ENCODE results near the gene DNAH8. TPM values are rescaled to one million over a fixed set of nuclear protein-coding genes. Genes with fewer than 3 reads are reported as not detected.
"Not testable (repeated sequence)": the region's sequence is repeated elsewhere in the genome, so short reads cannot be mapped to it uniquely, and the experiment has no call there.

The DNAH8 gene
- polyA plus RNA-seq, 3 donors, result under 0.01 TPM; not detected in 2

- WGBS, 3 donors, result 90 to 93% (median 92%) methylated on average over 3 of the region's 3 CpGs
- H3K27ac ChIP-seq (ENCODE audit: low read depth, low read length), result no peak overlapping the region
These were observed 17.3 kb upstream of the DNAH8 start for GRCh38 chr6:38697846-38698245.

GRCh38 chr6:38699702-38700101, 15.4 kb upstream of the DNAH8 start:
- H3K27ac ChIP-seq (ENCODE audit: low read depth, low read length), result not testable (repeated sequence)
- WGBS, 3 donors, result 92 to 96% (median 96%) methylated on average over 3 of the region's 3 CpGs

- 77 to 98% (median 84%) methylated on average over 3 of the region's 3 CpGs for WGBS, 3 donors
- H3K27ac ChIP-seq (ENCODE audit: low read depth, low read length), result no peak overlapping the region
These were observed 13.6 kb upstream of the DNAH8 start for GRCh38 chr6:38701551-38701950.

DNA sequence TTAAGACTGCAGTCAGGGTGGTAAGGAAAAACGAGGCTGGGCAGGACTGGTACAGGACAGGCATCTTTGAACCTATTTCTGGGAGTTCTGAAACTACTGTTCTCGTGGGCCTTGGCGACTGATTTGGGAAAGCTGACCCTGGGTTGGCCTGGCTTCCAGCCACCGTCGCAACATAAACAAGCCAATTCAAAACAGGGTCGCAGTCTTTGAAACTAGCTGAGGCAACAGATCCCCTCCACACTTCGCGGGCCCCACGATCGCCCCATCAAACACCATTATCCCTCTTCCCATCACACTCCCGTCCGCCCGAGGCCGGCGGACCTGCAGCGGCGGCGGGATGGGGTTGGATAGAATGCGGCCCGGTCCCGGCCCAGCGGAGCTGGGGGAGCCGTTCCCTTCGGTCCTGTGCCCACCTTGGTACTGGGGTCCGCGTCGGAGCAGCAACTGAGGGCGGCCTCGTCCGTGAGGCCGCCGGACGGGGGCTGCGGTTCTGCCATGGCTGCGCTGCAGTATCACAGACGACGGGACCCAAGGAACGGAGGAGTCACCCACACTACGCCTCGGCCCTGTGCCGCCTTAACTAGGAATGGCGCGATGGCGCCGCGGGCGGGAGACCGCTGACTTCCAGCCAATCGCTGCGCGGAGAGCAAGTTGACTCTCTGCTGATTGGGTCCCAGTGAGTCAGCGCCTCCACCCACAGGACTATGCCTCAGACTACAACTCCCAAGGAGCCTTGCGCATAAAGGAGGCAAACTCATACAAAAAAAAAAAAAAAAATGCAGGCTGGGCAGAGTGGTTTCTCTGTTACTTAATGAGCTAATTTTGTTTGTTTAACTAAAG, 12.3 kb upstream of the DNAH8 start, which contains the start of gene GLO1:
TSS of gene GLO1 (minus strand) at position 588 of the 840 bp plus-strand sequence. CDS start at position 497, 91 bp downstream.
- WGBS, 3 donors, result 0 to 1% (median 0%) methylated on average over 53 of the region's 53 CpGs

GRCh38 chr6:38703949-38704590, 11.0 kb upstream of the DNAH8 start:
- 71 to 83% (median 74%) methylated on average over 5 of the region's 5 CpGs for WGBS, 3 donors
- H3K27ac ChIP-seq (ENCODE audit: low read depth, low read length), result no peak overlapping the region

More for the DNA sequence above, 12.3 kb upstream of the DNAH8 start, which contains the start of gene GLO1:
- H3K27ac ChIP-seq (ENCODE audit: low read depth, low read length), result no peak within 1 kb of the TSS

- WGBS, 3 donors, result 65 to 82% (median 81%) methylated on average over 2 of the region's 2 CpGs
- H3K27ac ChIP-seq (ENCODE audit: low read depth, low read length), result no peak overlapping the region
These were observed 9.2 kb upstream of the DNAH8 start for GRCh38 chr6:38705924-38706323.

DNA sequence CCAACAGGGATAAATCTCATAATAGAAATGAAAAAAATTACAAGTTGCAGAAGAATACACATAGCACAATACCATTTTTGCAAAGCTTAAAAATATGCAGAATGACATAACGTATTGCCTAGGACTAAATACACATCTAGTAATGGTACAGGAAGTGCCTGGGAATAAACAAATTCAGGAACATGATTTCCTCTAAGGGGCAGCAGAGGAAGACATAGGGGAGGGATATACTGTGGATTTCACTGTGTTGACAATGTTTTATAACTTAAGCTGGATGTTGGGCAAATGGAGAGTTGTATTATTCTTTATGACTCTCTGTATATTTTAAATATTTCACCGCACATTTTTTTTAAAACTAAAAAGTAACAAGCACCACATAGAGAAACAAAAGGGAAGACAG, 6.6 kb upstream of the DNAH8 start:
- H3K27ac ChIP-seq (ENCODE audit: low read depth, low read length), result no peak overlapping the region
- WGBS, 3 donors, result 39 to 65% (median 52%) methylated on average over 2 of the region's 2 CpGs

- no peak overlapping the region for H3K27ac ChIP-seq (ENCODE audit: low read depth, low read length)
- 52 to 58% (median 53%) methylated on average over 6 of the region's 6 CpGs for WGBS, 3 donors
These were observed 1.3 kb upstream of the DNAH8 start for GRCh38 chr6:38713812-38714211.

DNA sequence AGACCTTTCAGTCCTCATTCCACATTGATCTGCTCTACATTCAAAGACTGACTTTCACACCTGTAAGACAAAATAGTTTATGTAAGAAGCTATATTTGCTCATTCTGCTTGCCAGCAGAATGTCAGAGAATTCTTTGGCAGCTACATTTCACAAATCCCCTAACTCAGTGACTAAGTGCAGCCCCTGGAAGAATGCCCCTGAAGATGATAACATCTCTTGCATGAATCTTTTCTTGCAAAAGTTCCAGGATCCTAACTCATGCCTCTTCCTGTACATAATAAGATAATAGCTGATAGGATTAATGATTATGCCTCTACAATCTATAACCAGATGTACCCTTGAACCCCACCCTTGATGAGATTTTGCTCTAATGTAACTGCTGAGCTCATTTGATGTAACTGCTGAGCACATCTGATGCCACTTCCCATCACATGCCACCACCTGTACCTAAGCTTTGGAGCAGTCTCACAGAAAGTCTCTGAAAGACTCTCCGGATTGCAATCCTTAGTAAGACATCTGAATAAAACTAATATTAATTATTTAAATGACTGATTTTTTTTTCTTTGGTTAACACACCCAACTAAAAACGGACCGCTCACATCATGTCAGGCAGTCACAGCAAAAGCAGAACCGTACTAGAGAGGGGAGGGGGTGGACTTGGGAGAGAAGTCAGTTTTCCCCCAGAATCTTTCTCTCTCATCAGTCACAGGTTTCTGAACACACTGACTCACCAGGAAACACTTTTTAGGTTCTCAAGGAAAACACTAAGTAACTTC, 684 bp upstream of the DNAH8 start:
- 25 to 39% (median 32%) methylated on average over 4 of the region's 4 CpGs for WGBS, 3 donors
- H3K27ac ChIP-seq (ENCODE audit: low read depth, low read length), result no peak overlapping the region

DNA sequence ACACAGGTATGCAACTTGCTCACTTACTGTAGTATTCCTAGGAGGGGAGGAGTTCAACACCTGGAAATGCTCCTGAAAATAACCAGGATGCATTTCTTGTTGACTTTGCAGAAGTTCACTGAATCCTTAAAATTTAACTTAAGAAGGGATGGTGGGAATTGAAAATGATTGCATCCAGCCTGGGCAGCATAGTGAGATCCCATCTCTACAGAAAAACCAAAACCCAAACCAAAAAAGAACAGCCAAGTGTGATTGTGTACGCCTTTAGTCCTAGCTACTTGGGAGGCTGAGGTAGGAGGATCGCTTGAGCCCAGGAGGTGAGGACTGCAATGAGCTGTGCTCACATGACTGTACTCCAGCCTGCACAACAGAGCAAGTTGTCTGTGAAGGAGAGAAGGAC, 1.7 kb downstream of the DNAH8 start:
- no peak overlapping the region for H3K27ac ChIP-seq (ENCODE audit: low read depth, low read length)
- WGBS, 3 donors, result 95 to 100% (median 97%) methylated on average over 2 of the region's 2 CpGs

DNA sequence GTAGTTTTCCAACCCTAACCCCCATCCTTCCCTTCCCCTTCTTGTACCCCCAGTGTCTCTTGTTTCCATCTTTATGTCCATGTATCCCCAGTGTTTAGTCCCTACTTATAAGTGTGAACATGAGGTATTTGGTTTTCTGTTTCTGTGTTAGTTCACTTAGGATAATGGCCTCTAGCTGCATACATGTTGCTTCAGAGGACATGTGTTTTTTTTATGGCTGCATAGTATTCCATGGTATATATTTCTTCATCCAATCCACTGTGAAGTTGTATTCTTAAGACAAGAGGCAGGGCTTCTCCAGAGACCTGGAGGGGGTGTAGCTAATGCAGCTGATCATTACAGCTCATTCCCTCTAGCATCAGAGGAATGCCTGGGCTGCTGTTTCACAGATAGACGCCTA, 4.2 kb downstream of the DNAH8 start:
- WGBS, 3 donors, result 77 to 100% (median 88%) methylated on average over 1 of the region's 1 CpG
- no peak overlapping the region for H3K27ac ChIP-seq (ENCODE audit: low read depth, low read length)

DNA sequence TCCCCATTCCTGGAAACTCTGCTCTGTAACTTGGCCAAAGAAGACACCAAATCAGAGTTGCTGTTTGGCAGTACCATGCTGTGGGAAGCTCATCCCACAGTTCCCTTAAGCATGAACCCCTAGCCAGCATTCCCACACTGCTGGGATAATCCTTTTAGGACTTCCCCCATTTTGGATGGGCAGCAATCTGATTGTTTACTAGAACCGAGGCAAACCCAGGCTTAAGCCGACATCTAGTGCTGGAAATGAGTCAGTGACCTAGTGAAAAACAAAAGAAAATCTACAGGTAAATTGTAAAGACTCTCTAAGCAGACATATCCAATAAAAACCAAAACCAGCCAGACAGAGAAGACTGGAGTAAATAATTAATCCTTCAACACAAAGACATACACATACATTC, 5.2 kb downstream of the DNAH8 start:
- WGBS, 3 donors, result 18 to 22% (median 18%) methylated on average over 2 of the region's 2 CpGs
- no peak overlapping the region for H3K27ac ChIP-seq (ENCODE audit: low read depth, low read length)

GRCh38 chr6:38722038-38722437, 6.9 kb downstream of the DNAH8 start:
- H3K27ac ChIP-seq (ENCODE audit: low read depth, low read length), result no peak overlapping the region
- WGBS, 3 donors, result 77 to 81% (median 80%) methylated on average over 3 of the region's 3 CpGs

DNA sequence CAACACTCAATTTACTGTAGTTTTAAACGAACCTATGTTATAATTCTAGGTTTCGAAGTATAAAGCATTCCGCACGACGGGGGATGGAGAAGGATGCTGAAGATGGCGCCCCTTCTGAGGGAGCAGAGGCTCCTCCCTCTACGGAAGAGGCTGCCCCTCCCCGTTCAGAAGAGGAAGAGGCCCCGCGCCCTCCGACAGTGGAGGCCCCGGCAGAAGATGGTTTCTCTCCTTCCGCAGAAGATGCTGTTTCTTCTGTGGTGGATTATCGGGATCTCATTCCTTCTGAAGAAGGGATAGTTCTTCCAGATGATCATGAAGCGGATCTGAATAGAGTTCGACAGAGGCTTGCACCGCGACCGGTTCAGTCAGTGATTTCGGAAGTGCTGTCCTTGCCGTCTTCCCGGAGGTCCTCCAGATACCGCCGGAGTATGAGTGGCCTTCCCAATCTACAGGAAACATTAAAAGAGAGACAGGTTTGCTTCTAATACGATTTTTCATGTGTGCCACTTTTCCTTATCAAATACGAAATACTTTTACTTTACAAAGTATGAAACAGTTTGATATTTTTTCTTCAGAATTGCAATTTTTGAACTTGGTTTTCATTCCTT, 7.7 kb downstream of the DNAH8 start:
- WGBS, 3 donors, result 89 to 90% (median 90%) methylated on average over 24 to 26 of the region's 26 CpGs
- H3K27ac ChIP-seq (ENCODE audit: low read depth, low read length), result no peak overlapping the region

- no peak overlapping the region for H3K27ac ChIP-seq (ENCODE audit: low read depth, low read length)
- 80 to 97% (median 96%) methylated on average over 5 of the region's 5 CpGs for WGBS, 3 donors
These were observed 8.7 kb downstream of the DNAH8 start for GRCh38 chr6:38723783-38724182.

DNA sequence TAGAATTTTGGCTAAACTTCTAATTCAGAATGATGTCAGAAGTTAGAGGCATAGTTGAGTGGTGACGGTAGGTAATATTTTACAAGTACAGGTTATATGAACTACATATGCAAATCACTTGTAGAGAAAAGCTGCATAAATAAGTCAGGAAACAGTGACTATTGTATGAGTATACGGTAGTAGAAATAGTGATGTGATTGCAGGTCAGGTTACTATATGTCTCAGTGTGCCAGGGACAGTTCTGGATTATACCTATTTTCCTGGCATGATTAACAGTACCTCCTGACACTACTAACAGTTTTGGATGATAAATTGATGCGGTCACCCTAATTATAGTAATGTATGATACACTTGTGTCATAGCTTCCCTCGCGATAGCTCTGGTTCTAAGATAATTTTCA, 9.2 kb downstream of the DNAH8 start:
- WGBS, 3 donors, result 72 to 76% (median 73%) methylated on average over 5 of the region's 5 CpGs
- no peak overlapping the region for H3K27ac ChIP-seq (ENCODE audit: low read depth, low read length)

DNA sequence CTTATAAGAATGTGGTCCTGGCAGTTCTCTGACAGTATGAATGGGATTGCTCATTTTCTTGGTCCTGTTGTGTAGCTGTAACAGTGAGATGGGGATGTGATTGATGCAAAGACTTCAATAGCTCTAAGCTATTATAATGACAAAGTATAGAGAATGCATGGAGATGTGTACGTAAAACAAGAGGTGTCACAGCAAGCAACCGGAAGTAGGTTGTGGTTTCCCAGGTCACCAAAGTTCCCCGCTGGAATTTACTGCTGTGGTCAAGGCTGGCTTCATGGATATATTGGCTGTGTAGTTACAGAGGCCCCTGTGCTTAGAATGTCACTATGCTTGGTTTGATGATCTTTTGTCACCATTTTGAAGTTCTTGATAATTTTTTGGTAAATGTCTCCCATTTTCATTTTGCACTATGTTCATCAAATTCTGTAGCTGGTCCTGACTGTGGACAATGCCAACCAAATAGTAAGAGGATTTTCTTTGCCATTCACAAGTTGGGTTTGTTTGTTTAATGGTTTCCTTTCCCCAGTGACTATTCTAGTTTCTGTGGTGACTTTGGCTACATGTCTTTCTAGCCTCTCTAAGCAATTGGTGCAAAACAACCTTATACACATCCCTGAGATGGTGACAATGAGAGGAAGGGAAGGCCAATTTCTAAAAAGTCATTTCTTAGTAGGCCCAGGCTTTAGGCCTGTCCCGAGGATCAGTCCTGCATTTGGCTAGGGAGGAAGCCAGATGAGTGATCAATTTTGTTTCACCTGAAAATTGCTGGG, 10.5 kb downstream of the DNAH8 start:
- no peak overlapping the region for H3K27ac ChIP-seq (ENCODE audit: low read depth, low read length)
- WGBS, 3 donors, result 56 to 90% (median 59%) methylated on average over 4 of the region's 4 CpGs

DNA sequence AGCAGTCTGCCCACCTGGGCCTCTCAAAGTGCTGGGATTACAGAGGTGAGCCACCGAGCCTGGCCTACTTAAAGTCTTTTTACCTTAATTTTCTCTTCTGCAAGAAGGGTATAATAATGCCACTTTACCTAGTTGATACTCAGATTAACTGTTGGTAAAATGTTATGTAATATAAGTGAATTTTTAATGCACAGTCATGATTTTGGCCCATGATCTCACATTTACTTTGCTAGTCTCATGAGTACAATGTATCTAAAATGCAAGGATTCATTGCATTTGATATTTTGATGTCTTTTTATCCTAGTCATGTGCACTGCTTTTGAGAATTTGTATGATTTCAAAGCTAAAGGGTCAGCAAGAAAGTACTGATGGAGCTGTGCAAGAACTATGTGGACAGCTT, 13.1 kb downstream of the DNAH8 start:
- 81 to 94% (median 94%) methylated on average over 1 of the region's 1 CpG for WGBS, 3 donors
- no peak overlapping the region for H3K27ac ChIP-seq (ENCODE audit: low read depth, low read length)
